B cell (primary cell): ENCODE measurements around the gene GOLT1B. TPM values are rescaled to one million over a fixed set of nuclear protein-coding genes. Genes with fewer than 3 reads are reported as not detected.

Source experiments
- ATAC-seq: fragments of 200-7000 bp; cut with Tn5 transposase; one replicate; pipeline ENCODE4 v1.10.0; 2021; ENCODE audit warnings: low read depth, mild to moderate bottlenecking, moderate number of reproducible peaks, moderate library complexity
- CTCF ChIA-PET: fragments of 350-600 bp; sonication (Branson Sonifier 250); formaldehyde crosslinking; loops from one replicate; lab custom pipeline; 2021; ENCODE audit warnings: antibody characterized with exemption, inconsistent platforms; lab: Charles Lee
- POLR2A ChIA-PET: fragments of 350-600 bp; sonication (Branson Sonifier 250); formaldehyde crosslinking; loops from one replicate; lab custom pipeline; 2021; ENCODE audit warnings: antibody characterized with exemption; lab: Charles Lee
- DNase-seq: peaks from one replicate; pipeline ENCODE4 v3.0.0; 2013
- H2AFZ ChIP-seq: 2 replicates; pipeline ENCODE4 v1.6.1; 2012; ENCODE audit warnings: mild to moderate bottlenecking, low read depth, low read length; ENCODE audit not compliant: insufficient read depth, poor library complexity, severe bottlenecking
- H3K27ac ChIP-seq, 2 donors: 1 replicate in 1 of 2; 2 replicates in 1 of 2; pipeline ENCODE4 v1.5.1; 2012 to 2013; ENCODE audit warnings: low read length in 2 of 2, mild to moderate bottlenecking in 2 of 2, moderate library complexity in 1 of 2
- H3K27me3 ChIP-seq, 4 experiments: fragments of 200-600 bp in 1 of 4; sonication (generic) in 1 of 4; replicated peaks in 1 of 4; 1 replicate in 2 of 4; 2 replicates in 2 of 4; pipeline versions ENCODE4 v1.6.1 to v1.7.0; 2013 to 2016; ENCODE audit warnings: low read length in 3 of 4, mild to moderate bottlenecking in 2 of 4, mixed read lengths in 1 of 4, moderate library complexity in 1 of 4; ENCODE audit not compliant: insufficient read depth in 4 of 4, control insufficient read depth in 3 of 4; ENCODE audit errors: control extremely low read depth in 1 of 4
- H3K36me3 ChIP-seq, 2 experiments: replicated peaks in 1 of 2; 1 replicate in 1 of 2; 2 replicates in 1 of 2; pipeline versions ENCODE4 v1.6.1 to v1.7.1; 2013; ENCODE audit warnings: low read length in 1 of 2; ENCODE audit not compliant: insufficient read depth in 2 of 2, control insufficient read depth in 1 of 2; ENCODE audit errors: control extremely low read depth in 1 of 2, extremely low read depth in 1 of 2
- H3K4me1 ChIP-seq, 2 donors: fragments of 200-600 bp in 1 of 2; sonication (generic) in 1 of 2; 1 replicate in 1 of 2; 2 replicates in 1 of 2; pipeline versions ENCODE4 v1.5.1 to v1.6.1; 2013 to 2017; ENCODE audit warnings: low read length in 2 of 2; ENCODE audit not compliant: control insufficient read depth in 2 of 2, insufficient read depth in 2 of 2
- H3K4me2 ChIP-seq: replicated peaks from 2 replicates; pipeline ENCODE3; 2012; ENCODE audit warnings: mild to moderate bottlenecking, low read depth, low read length; ENCODE audit not compliant: poor library complexity, severe bottlenecking
- H3K4me3 ChIP-seq, 5 experiments: fragments of 200-600 bp in 1 of 5; sonication (generic) in 1 of 5; 1 replicate in 3 of 5; 2 replicates in 2 of 5; pipeline versions ENCODE4 v1.5.1 to v1.7.0; 2011 to 2016; ENCODE audit warnings: low read length in 4 of 5, mild to moderate bottlenecking in 4 of 5, low read depth in 2 of 5, control low read depth in 1 of 5, moderate library complexity in 1 of 5; ENCODE audit not compliant: insufficient read depth in 1 of 5; ENCODE audit errors: control extremely low read depth in 1 of 5, extremely low read depth in 1 of 5
- H3K79me2 ChIP-seq: fragments of 200-600 bp; sonication (generic); one replicate; pipeline ENCODE4 v1.6.0; 2016; ENCODE audit warnings: low read length; ENCODE audit not compliant: control insufficient read depth, insufficient read depth
- H3K9ac ChIP-seq: fragments of 200-600 bp; sonication (generic); 2 replicates; pipeline ENCODE4 v1.6.1; 2017; ENCODE audit warnings: mild to moderate bottlenecking, low read length, moderate library complexity
- H3K9me3 ChIP-seq, 3 donors: one replicate each; pipeline versions ENCODE4 v1.6.1 to v1.7.1; 2013; ENCODE audit warnings: low read length in 2 of 3; ENCODE audit not compliant: control insufficient read depth in 2 of 3, insufficient read depth in 1 of 3; ENCODE audit errors: control extremely low read depth in 1 of 3
- H4K20me1 ChIP-seq: 2 replicates; pipeline ENCODE4 v1.6.0; 2012; ENCODE audit warnings: mild to moderate bottlenecking, low read length; ENCODE audit not compliant: insufficient read depth, control insufficient read depth, poor library complexity, severe bottlenecking
- H3K27ac Mint-ChIP-seq: one replicate; pipeline ENCODE4 v1.8.0; 2021; ENCODE audit warnings: mixed read lengths
- H3K27me3 Mint-ChIP-seq: one replicate; pipeline ENCODE4 v1.8.0; 2021; ENCODE audit warnings: mixed read lengths
- H3K4me1 Mint-ChIP-seq: one replicate; pipeline ENCODE4 v1.8.0; 2021; ENCODE audit warnings: mixed read lengths
- H3K4me3 Mint-ChIP-seq: one replicate; pipeline ENCODE4 v1.8.0; 2021; ENCODE audit warnings: mixed read lengths
- H3K9me3 Mint-ChIP-seq: one replicate; pipeline ENCODE4 v1.8.0; 2022; ENCODE audit warnings: mixed read lengths; ENCODE audit not compliant: insufficient read depth
- EZH2 ChIP-seq: IDR thresholded peaks from 2 replicates; pipeline ENCODE4 v1.6.1; 2012; ENCODE audit warnings: borderline replicate concordance, low read depth, mild to moderate bottlenecking, moderate library complexity, low read length; ENCODE audit not compliant: insufficient read depth, poor library complexity, severe bottlenecking
- WGBS: methylation state at CpG from one replicate; pipeline ENCODE4 v1.1.5; 2013; ENCODE audit warnings: missing lambda C conversion rate; ENCODE audit not compliant: insufficient coverage; 5-methylcytosine and 5-hydroxymethylcytosine counted together
- intact Hi-C: fragments of 100-400 bp; cut with micrococcal nuclease; formaldehyde crosslinking; loops from one replicate; pipeline ENCODE4 v1.10.0; 2022
- polyA plus RNA-seq: library from polyadenylated mRNA; depleted of rRNA; stranded (reverse); fragments of >200 nt; gene quantifications from 2 replicates; pipeline ENCODE4 v1.2.3, GENCODE V29; 2012
- total RNA-seq, 2 donors: library from RNA; stranded (reverse); fragments of 120-200 nt in 1 of 2; gene quantifications; 1 replicate in 1 of 2; 2 replicates in 1 of 2; pipeline versions ENCODE4 v1.2.3 to v1.2.4, GENCODE V29; 2013 to 2022
- TF ChIP-seq, protein P1 (sequence below): fragments of 200-600 bp; IDR thresholded peaks from one replicate; pipeline ENCODE4 v1.8.0; 2022; ENCODE audit warnings: antibody characterized with exemption, mild to moderate bottlenecking

GOLT1B gene
- total and polyA plus RNA-seq, 2 donors (not counting 1 experiment from before 2014, with no cell fraction given), result 8.2 to 25.1 TPM

DNA sequence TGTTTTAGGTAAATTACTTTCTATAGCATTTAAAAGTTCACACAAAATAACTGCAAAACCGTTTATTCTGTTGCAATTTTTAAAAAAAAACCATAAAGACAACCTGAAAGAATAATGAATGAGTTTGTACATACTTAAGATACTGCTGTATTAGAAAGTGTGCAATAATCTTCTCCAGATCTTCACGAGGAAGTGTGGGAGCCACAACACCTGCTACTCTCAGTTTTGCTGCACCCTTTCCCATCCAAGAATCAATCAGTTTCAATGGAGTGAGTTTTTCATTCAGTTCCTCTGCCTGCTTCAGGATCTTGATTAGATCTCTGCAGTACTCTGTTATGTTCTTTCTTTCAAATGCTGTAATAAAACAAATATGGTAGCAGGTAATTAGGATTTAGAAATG, 30.3 kb upstream of the GOLT1B start:
- H3K4me1 Mint-ChIP-seq, result no peaks in the 10 kb centered on the region
- Histone ChIP-seq H3K9ac (no peak overlapping the region), H3K79me2 (no peaks in the 10 kb centered on the region), H3K4me2 (no peak overlapping the region), H3K27ac (no peak overlapping the region), H3K9me3 (no peaks in the 10 kb centered on the region), H4K20me1 (no peaks in the 10 kb centered on the region), H3K36me3 (peaks cover 2 to 58% of the 10 kb centered on the region in 2 experiments), H3K4me3 (no peak overlapping the region), H3K4me1 (no peaks in the 10 kb centered on the region), H2AFZ (no peak overlapping the region), H3K27me3 (no peaks in the 10 kb centered on the region)
- H3K4me3 Mint-ChIP-seq, result no peak overlapping the region
- no CpG with 5 or more reads among the region's 2 CpGs for WGBS
- H3K9me3 Mint-ChIP-seq, result no peaks in the 10 kb centered on the region
- intact Hi-C loops, result no loop called here
- no peaks in the 10 kb centered on the region for H3K27me3 Mint-ChIP-seq
- ChIA-PET CTCF (no interaction called here), POLR2A (no interaction called here)
- no peak overlapping the region for H3K27ac Mint-ChIP-seq
- TF ChIP-seq EZH2, result no peak
- TF ChIP-seq, protein P1, sequence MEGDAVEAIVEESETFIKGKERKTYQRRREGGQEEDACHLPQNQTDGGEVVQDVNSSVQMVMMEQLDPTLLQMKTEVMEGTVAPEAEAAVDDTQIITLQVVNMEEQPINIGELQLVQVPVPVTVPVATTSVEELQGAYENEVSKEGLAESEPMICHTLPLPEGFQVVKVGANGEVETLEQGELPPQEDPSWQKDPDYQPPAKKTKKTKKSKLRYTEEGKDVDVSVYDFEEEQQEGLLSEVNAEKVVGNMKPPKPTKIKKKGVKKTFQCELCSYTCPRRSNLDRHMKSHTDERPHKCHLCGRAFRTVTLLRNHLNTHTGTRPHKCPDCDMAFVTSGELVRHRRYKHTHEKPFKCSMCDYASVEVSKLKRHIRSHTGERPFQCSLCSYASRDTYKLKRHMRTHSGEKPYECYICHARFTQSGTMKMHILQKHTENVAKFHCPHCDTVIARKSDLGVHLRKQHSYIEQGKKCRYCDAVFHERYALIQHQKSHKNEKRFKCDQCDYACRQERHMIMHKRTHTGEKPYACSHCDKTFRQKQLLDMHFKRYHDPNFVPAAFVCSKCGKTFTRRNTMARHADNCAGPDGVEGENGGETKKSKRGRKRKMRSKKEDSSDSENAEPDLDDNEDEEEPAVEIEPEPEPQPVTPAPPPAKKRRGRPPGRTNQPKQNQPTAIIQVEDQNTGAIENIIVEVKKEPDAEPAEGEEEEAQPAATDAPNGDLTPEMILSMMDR, result no peak
- ATAC-seq, result no peak
- DNase-seq, result no peak

DNA sequence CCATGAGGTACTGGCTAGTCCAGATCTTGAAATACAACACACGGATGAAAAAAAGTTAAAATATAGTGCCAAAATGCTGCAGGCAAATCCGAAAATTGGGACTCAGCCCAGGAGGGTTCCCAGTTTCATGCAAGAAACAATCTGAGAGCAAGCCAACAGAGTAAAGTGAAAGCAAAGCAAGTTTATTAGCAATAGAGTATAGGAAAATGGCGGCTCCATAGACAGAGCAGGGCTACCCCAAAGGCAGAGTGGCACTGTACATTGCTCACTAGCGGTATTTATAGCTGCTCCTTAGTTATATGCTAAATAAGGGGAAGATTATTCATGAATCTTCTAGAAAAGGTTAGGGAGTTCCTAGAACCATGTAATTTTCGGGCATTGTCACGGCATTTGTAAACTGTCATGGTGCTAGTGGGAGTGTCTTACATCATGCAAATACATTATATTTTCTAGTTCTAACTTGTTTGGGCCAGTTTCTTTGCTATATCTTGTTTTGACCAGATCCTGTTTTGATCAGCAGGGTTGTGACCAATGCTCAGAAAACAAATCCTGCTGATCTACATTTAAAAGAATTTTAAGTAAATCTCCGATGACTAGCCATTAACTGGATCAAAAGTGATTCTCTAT, 29.3 kb upstream of the GOLT1B start:
- no peak for TF ChIP-seq EZH2
- TF ChIP-seq, protein P1, result no peak
- Histone ChIP-seq H3K36me3 (peaks cover 2 to 66% of the 10 kb centered on the region in 2 experiments), H3K4me3 (no peak overlapping the region), H3K79me2 (no peaks in the 10 kb centered on the region), H4K20me1 (no peaks in the 10 kb centered on the region), H3K27me3 (no peaks in the 10 kb centered on the region), H3K4me2 (no peak overlapping the region), H3K9me3 (no peaks in the 10 kb centered on the region), H2AFZ (no peak overlapping the region), H3K9ac (no peak overlapping the region), H3K4me1 (no peaks in the 10 kb centered on the region), H3K27ac (peak overlapping the region in 1 of 2 donors; percentile 9)
- 100% methylated on average over 4 of the region's 7 CpGs for WGBS
- Mint-ChIP-seq H3K27me3 (no peaks in the 10 kb centered on the region), H3K27ac (no peak overlapping the region), H3K4me1 (no peaks in the 10 kb centered on the region), H3K4me3 (no peak overlapping the region), H3K9me3 (no peaks in the 10 kb centered on the region)
- intact Hi-C loops, result no loop called here
- CTCF ChIA-PET, result no interaction called here
- no peak for ATAC-seq
- no peak for DNase-seq
- POLR2A ChIA-PET, result no interaction called here
